Vagina (tissue), 2 donors: ENCODE data around the gene TRMU.

Experiments
- CTCF ChIP-seq, 3 experiments: fragments of 450-650 bp in 2 of 3; fragments of 200-600 bp in 1 of 3; sonication (generic) in 1 of 3; IDR thresholded peaks; one replicate each; pipeline ENCODE4 v1.5.1; 2017 to 2019; ENCODE audit warnings: antibody characterized with exemption in 3 of 3, mild to moderate bottlenecking in 2 of 3, moderate library complexity in 2 of 3
- POLR2AphosphoS5 ChIP-seq, 2 donors: sonication (generic); formaldehyde crosslinking; IDR thresholded peaks; one replicate each; pipeline ENCODE4 v1.9.0; 2017; ENCODE audit warnings: antibody characterized with exemption in 2 of 2, mild to moderate bottlenecking in 2 of 2, low read depth in 1 of 2; ENCODE audit not compliant: insufficient read depth in 1 of 2

GRCh38 chr22:46303347-46303965 is 32.1 kb upstream of the TRMU start:
- TF ChIP-seq CTCF (IDR thresholded peaks at IDR 0.05) (no peak), POLR2AphosphoS5 (IDR thresholded peaks at IDR 0.05; ENCODE audit: insufficient read depth in 1 of 2, low read depth in 1 of 2) (no peak)
